Effector memory CD8-positive, alpha-beta T cell (primary cell): ENCODE measurements around the gene GLYR1.

Source experiments
- ATAC-seq: fragments of 150-1000 bp; cut with Tn5 transposase; replicated peaks from 2 replicates; pipeline ENCODE4 v1.10.0; 2021; ENCODE audit warnings: mild to moderate bottlenecking, moderate library complexity
- DNase-seq, 3 experiments: peaks; one replicate each; pipeline ENCODE4 v3.0.0; 2021
- H3K27ac Mint-ChIP-seq, 2 donors: one replicate each; pipeline ENCODE4 v1.8.0; 2022; ENCODE audit warnings: mild to moderate bottlenecking in 2 of 2, mixed read lengths in 2 of 2, moderate library complexity in 2 of 2
- H3K27me3 Mint-ChIP-seq, 2 donors: one replicate each; pipeline ENCODE4 v1.8.0; 2022; ENCODE audit warnings: mixed read lengths in 2 of 2
- H3K36me3 Mint-ChIP-seq: one replicate; pipeline ENCODE4 v1.8.0; 2022; ENCODE audit warnings: mild to moderate bottlenecking, moderate library complexity, mixed read lengths; ENCODE audit not compliant: insufficient read depth
- H3K4me1 Mint-ChIP-seq, 2 donors: one replicate each; pipeline ENCODE4 v1.8.0; 2022; ENCODE audit warnings: low read depth in 2 of 2, mixed read lengths in 2 of 2
- H3K4me3 Mint-ChIP-seq, 2 donors: one replicate each; pipeline ENCODE4 v1.8.0; 2022; ENCODE audit warnings: mild to moderate bottlenecking in 2 of 2, mixed read lengths in 2 of 2, moderate library complexity in 2 of 2
- H3K9me3 Mint-ChIP-seq, 2 donors: one replicate each; pipeline ENCODE4 v1.8.0; 2022; ENCODE audit warnings: mixed read lengths in 2 of 2

GLYR1 gene

GRCh38 chr16:4803401-4803844 is 43.7 kb downstream of the GLYR1 start:
- H3K4me1 Mint-ChIP-seq: peaks cover 4 to 11% of the 10 kb centered on the region in 2 donors
- no peak for ATAC-seq
- no peaks in the 10 kb centered on the region for H3K9me3 Mint-ChIP-seq
- no peak for DNase-seq
- H3K27me3 Mint-ChIP-seq: no peaks in the 10 kb centered on the region
- peak overlapping the region; percentile 79 to 87 for H3K4me3 Mint-ChIP-seq
- peaks cover 43% of the 10 kb centered on the region for H3K36me3 Mint-ChIP-seq
- peak overlapping the region in 1 of 2 donors; percentile 77 for H3K27ac Mint-ChIP-seq

DNA sequence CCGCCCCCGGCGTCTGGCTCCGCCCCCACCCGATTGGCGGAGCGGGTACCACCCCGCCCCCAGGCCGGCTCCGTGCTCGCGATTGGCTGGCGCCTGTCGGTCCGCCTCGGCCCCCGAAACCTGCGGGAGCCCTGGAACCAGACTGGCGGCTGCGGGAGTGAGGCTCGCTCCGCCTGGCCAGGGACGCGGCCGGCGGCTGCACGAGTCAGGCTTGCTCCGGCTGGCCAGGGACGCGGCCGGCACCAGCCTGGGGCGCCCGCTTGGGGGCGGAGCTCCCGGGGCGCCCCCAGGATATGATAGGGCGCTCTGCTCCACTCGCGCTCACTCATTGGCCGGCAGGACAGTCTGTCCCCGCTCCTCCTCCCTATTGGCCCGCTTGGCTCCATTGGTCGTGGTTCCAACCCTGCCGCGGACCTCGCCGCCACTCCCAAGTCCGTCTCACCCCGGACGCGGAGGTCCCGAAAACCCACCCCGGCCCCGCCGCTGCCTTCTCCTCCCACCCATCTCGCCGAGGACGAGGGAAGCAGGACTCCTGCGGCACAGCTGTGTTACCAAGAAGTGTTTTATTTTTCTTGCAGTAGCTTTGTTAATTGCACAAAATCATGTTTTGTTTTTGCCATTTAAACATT is 44.3 kb downstream of the GLYR1 start:
- Mint-ChIP-seq H3K36me3 (peaks cover 37% of the 10 kb centered on the region), H3K27ac (peak overlapping the region in 1 of 2 donors; percentile 92)

GRCh38 chr16:4801962-4802658 is 45.0 kb downstream of the GLYR1 start, which contains the start of gene ROGDI:
TSS of gene ROGDI (minus strand) at chr16:4802633. CDS start at chr16:4802571, 62 bp downstream.
- ATAC-seq: peak; percentile 75
- H3K36me3 Mint-ChIP-seq: peaks cover 31% of the 10 kb centered on the region
- H3K27ac Mint-ChIP-seq: peak within 1 kb of the TSS; percentile 80 to 92

More for the DNA sequence above, 44.3 kb downstream of the GLYR1 start:
- ATAC-seq (peak; percentile 81), DNase-seq (peak; percentile 87 to 91 (median 89))
- H3K9me3 Mint-ChIP-seq: no peaks in the 10 kb centered on the region
- no peaks in the 10 kb centered on the region for H3K27me3 Mint-ChIP-seq
- H3K4me1 Mint-ChIP-seq: peaks cover 4 to 11% of the 10 kb centered on the region in 2 donors
- peak overlapping the region; percentile 79 to 87 for H3K4me3 Mint-ChIP-seq

GRCh38 chr16:4801051-4801961 is 45.8 kb downstream of the GLYR1 start:
- Mint-ChIP-seq H3K4me3 (peak overlapping the region; percentile 79 to 87), H3K9me3 (no peaks in the 10 kb centered on the region), H3K36me3 (peaks cover 25% of the 10 kb centered on the region), H3K4me1 (peaks cover 4 to 11% of the 10 kb centered on the region in 2 donors), H3K27ac (peak overlapping the region; percentile 80 to 96), H3K27me3 (no peaks in the 10 kb centered on the region)
- DNase-seq (no peak), ATAC-seq (no peak)

More at GRCh38 chr16:4801962-4802658, 45.0 kb downstream of the GLYR1 start, which contains the start of gene ROGDI:
- Mint-ChIP-seq H3K27me3 (no peaks in the 10 kb centered on the region), H3K4me1 (peaks cover 4 to 11% of the 10 kb centered on the region in 2 donors), H3K9me3 (no peaks in the 10 kb centered on the region), H3K4me3 (peak within 1 kb of the TSS; percentile 79 to 87)
- DNase-seq: peak; percentile 70 to 82 (median 81)

DNA sequence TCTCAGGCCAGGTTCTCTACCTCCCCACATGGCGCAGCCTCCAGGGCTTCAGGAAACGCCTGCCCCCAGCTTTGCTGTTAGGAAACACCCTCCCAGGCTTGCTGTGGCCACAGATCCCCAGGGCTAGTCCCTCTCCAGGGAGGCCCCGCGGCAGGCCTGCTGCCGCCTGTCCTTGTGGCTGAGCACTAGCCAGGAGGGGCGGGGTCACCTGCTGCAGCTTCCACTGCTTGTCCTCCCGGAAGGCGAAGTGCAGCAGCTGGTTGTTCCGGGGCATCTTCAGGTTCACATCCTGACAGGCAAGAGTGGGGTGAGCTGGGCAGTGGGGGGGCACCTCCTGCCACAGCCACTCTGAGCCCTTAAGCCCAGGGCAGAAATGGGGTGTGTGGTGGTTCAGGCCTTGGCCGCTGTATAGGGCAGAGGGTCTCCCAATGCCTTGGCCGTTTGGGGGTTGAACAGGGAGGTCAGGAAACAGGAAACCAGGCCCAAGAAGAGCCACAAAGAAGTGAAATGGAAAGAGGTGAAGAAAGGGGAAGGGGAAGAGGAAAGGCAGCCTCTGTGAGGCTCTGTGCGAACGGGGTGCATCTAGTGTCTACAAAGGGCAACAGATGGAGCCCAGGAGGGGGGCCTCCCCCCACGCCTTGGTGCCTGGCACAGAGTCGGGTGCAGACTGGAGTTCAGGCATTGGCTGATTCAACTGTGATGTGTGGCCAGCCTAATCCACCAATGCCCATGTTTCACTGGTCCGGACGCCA is 46.6 kb downstream of the GLYR1 start:
- Mint-ChIP-seq H3K4me3 (peak overlapping the region; percentile 67 to 79), H3K9me3 (no peaks in the 10 kb centered on the region), H3K27ac (peak overlapping the region in 1 of 2 donors; percentile 96), H3K27me3 (no peaks in the 10 kb centered on the region), H3K4me1 (peaks cover 4 to 11% of the 10 kb centered on the region in 2 donors), H3K36me3 (peaks cover 24% of the 10 kb centered on the region)
- DNase-seq (no peak), ATAC-seq (no peak)

GRCh38 chr16:4799171-4799855 is 47.8 kb downstream of the GLYR1 start:
- Mint-ChIP-seq H3K27ac (peak overlapping the region in 1 of 2 donors; percentile 41), H3K36me3 (peaks cover 16% of the 10 kb centered on the region), H3K9me3 (no peaks in the 10 kb centered on the region), H3K4me1 (peaks cover 4 to 11% of the 10 kb centered on the region in 2 donors), H3K4me3 (no peak overlapping the region), H3K27me3 (no peaks in the 10 kb centered on the region)
- ATAC-seq (no peak), DNase-seq (no peak)

- Mint-ChIP-seq H3K27ac (no peak overlapping the region), H3K4me3 (no peak overlapping the region), H3K4me1 (peaks cover 4 to 11% of the 10 kb centered on the region in 2 donors)
Measured at GRCh38 chr16:4798456-4798855, 48.6 kb downstream of the GLYR1 start.

DNA sequence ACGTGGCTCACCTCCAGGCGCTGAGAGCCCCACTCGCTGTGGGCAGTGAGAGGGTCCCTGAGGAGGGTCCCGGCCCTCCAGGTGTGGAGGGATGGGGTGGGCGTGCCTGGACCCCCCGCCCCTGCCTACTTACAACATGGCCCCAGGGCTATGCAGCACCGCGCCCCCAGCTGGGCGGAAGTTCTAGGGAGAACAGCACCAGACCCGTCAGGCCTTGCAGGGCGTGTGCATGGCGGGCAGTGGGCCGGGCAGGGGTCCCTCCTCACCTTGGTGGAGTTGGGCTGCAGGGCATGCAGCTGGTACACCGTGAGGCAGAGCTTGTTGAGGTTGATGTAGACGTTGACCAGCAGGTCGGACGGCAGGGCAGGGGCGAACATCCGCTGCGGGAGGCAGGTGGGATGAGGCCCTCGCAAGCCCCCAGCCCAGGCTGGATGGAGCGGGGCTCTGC is 49.3 kb downstream of the GLYR1 start:
- Mint-ChIP-seq H3K4me1 (peaks cover under 1 to 9% of the 10 kb centered on the region in 2 donors), H3K36me3 (peaks cover 12% of the 10 kb centered on the region), H3K27me3 (no peaks in the 10 kb centered on the region), H3K27ac (no peak overlapping the region), H3K4me3 (no peak overlapping the region), H3K9me3 (no peaks in the 10 kb centered on the region)
- DNase-seq: no peak
- no peak for ATAC-seq

More at GRCh38 chr16:4798456-4798855, 48.6 kb downstream of the GLYR1 start:
- ATAC-seq: no peak
- Mint-ChIP-seq H3K36me3 (peaks cover 16% of the 10 kb centered on the region), H3K27me3 (no peaks in the 10 kb centered on the region), H3K9me3 (no peaks in the 10 kb centered on the region)
- no peak for DNase-seq

GRCh38 chr16:4796982-4797804 is 49.9 kb downstream of the GLYR1 start:
- Mint-ChIP-seq H3K4me3 (no peak overlapping the region), H3K27me3 (no peaks in the 10 kb centered on the region), H3K27ac (peak overlapping the region in 1 of 2 donors; percentile 75), H3K36me3 (peaks cover 11% of the 10 kb centered on the region), H3K9me3 (no peaks in the 10 kb centered on the region), H3K4me1 (peaks cover 0 to 9% of the 10 kb centered on the region in 2 donors)
- ATAC-seq (no peak), DNase-seq (no peak)

DNA sequence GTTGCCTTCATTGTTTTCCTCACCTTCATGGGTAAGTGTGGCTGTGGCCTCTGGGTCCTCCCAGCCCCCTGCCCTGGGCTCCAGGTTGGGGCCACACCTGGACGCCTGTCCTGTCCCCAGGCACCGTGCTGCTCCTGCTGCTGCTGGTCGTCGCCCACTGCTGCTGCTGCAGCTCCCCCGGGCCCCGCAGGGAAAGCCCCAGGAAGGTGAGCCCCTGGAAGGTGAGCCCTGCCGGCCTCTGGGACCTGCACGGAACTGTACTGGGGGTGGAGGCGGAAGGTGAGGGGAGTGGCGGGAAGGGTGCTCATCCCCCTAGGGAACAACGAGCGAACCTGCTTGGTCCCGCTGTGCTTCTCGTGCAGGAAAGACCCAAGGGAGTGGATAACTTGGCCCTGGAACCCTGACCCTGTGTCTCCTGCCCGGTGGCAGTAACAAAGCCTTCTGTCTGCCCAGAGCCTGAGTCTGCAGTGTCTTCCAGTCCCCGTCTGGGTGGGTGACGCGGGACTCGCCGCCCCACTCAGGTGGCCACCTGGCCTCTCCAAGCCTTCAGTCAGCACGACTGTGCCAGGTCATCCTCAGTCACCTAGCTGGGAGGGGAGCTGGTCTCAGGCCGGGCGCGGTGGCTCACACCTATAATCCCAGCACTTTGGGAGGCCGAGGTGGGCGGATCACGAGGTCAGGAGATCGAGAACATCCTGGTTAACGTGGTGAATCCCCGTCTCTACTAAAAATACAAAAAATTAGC is 51.1 kb downstream of the GLYR1 start:
- Mint-ChIP-seq H3K9me3 (no peaks in the 10 kb centered on the region), H3K27ac (no peak overlapping the region), H3K27me3 (no peaks in the 10 kb centered on the region), H3K4me1 (peaks cover 0 to 4% of the 10 kb centered on the region in 2 donors), H3K36me3 (peaks cover 3% of the 10 kb centered on the region), H3K4me3 (no peak overlapping the region)
- no peak for DNase-seq
- no peak for ATAC-seq
